GM19468 (cell line): ENCODE results near the gene LRRC49.
"Not testable (repeated sequence)": the region's sequence is repeated elsewhere in the genome, so short reads cannot be mapped to it uniquely, and the experiment has no call there.

Experiments
- ATAC-seq: cut with Tn5 transposase; IDR thresholded peaks from one replicate; pipeline ENCODE4 v1.9.1; 2021; ENCODE audit warnings: mild to moderate bottlenecking, moderate library complexity, moderate number of reproducible peaks; ENCODE audit not compliant: unreplicated experiment; ENCODE audit errors: extremely low read depth

LRRC49 gene, protein sequence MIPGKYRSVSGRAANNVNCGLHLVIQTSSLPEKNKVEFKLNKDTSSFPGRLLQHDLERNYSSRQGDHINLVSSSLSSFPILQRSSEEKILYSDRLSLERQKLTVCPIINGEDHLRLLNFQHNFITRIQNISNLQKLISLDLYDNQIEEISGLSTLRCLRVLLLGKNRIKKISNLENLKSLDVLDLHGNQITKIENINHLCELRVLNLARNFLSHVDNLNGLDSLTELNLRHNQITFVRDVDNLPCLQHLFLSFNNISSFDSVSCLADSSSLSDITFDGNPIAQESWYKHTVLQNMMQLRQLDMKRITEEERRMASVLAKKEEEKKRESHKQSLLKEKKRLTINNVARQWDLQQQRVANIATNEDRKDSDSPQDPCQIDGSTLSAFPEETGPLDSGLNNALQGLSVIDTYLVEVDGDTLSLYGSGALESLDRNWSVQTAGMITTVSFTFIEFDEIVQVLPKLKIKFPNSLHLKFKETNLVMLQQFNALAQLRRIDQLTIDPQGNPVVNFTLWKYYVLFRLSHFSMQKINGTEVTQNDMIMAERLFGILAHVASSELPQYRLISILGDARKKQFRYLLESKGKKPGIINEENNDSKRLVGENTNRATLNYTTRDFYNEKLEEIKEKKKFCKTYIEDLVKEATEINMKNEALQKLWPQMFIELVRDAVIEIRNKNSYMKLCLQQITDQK

DNA sequence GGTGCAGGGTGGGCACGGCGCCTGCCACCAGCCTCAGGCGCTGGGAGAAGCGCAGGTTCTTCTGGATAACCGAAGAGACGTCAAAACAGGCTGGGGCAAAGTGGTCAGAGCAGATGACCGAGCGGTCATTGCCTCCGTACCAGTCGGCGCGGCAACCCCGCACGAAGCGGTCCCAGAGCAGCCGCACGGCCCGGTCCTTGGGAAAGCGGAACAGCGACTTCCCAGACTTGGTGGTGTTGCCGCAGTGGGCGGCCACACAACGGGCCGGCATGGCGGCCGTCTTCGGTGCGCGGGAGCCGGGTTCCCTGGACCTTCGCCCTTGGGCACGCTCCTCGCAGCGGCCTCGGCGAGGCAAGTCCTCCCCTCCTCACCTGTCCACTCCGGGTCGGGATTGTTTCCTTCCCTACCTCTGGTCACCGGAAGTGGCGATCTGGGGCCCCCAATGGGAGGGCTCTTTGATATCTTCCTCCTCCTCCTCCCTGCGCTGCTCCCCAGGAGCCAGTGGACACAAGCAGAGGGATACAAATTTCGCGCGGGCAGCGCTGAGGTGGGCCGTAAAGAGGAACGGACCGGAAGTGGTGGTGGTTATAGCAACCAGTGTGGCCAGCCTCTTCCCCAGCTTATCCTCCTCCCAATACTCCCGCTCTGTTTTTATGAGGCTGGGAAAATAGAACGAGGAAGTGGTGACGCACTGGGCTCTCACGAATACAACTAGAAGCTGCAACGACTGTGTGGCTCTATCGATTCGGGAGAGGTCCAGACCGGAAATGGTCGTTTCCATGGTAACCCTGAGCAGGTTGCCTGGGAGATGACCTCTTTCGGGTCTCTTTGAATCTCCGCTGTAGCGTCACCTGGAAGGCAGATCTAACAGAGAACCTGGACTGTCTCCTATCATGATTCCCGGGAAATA is at the start of gene LRRC49, which contains the start of gene THAP10:
Gene LRRC49, plus strand, starts transcription at position 825 of the 910 bp plus-strand sequence. Its CDS starts 69 bp downstream, at position 894.
Gene THAP10, minus strand, starts transcription at position 432 of the 910 bp plus-strand sequence. Its CDS starts 161 bp downstream, at position 271.
- ATAC-seq, result peak; percentile 74

- no peak for ATAC-seq
Measured at GRCh38 chr15:70845602-70846360, 46.8 kb upstream of the LRRC49 start.

GRCh38 chr15:70851889-70852288 is 40.7 kb upstream of the LRRC49 start:
- no peak for ATAC-seq

GRCh38 chr15:70852501-70853317 is 39.9 kb upstream of the LRRC49 start:
- no peak for ATAC-seq

GRCh38 chr15:70853318-70853972 is 39.2 kb upstream of the LRRC49 start:
- no peak for ATAC-seq

DNA sequence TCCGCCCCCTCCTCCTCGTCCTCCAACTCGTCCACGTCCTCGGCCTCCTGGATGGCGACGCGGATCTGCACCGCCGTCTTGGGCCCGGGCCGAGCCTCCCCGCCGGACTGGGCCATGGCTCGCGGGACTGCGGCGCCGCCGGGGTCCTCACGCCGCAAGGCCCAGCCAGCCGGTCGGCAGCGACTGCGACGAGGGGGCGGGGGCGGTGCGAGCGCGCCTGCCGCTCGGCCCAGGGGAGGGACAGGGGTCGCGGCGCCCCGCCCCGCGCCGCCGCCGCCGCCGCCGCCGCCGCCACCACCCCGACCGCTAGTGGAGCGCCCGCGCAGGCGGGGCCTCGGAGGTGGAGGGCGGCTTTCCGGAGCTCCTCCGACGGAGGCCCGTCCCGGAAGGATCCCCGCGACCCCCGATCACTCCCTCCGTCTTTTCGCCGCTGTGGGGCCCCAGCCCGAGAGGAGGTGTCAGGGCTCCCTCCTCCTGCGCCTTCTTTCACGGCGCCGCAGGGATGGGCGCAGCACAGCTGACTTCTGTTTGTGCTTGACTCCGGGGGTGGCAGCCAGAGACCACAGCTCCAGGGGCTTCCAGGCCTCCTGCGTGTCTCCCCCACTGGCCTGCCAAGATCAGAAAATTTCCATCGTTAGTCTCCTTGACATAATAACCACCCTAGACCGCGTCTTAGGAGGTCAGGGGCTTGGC is 38.5 kb upstream of the LRRC49 start, which contains the start of gene LARP6:
Gene LARP6, minus strand, starts transcription at position 185 of the 693 bp plus-strand sequence. Its CDS starts 69 bp downstream, at position 116.
- no peak for ATAC-seq

DNA sequence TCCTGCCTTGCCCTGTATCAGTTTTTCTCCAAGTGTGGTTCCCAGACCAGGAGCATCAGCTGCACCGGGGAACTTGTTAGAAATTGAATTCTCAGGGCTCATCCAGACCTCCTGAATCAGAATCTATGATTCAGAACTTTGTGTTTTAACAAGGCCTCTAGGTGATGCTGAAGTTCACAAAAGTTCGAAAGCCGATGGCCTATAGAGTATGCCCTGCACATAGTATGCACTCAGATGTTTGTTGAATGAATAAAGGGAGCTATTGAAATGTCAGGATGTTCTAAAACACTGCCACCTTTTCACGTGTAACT is 38.0 kb upstream of the LRRC49 start:
- no peak for ATAC-seq

DNA sequence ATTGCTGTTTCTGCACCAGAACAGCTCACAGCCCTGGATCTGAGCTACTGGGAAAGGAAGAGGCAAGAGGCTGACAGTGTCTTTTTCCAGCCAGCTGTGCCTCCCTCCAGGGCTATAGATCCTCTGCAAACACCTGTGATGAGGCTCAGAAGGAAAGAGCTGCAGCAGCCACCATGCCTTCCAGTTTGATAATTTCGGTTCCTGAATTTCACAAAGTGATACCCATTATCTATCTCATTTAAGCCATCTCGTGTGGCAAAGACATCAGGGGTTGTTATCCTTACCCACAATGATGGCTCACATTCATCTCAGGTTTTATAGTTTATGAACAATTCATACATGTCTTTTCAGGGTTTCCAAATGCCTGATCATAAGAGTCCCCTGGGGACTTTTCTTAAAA is 36.9 kb upstream of the LRRC49 start:
- ATAC-seq, result no peak

DNA sequence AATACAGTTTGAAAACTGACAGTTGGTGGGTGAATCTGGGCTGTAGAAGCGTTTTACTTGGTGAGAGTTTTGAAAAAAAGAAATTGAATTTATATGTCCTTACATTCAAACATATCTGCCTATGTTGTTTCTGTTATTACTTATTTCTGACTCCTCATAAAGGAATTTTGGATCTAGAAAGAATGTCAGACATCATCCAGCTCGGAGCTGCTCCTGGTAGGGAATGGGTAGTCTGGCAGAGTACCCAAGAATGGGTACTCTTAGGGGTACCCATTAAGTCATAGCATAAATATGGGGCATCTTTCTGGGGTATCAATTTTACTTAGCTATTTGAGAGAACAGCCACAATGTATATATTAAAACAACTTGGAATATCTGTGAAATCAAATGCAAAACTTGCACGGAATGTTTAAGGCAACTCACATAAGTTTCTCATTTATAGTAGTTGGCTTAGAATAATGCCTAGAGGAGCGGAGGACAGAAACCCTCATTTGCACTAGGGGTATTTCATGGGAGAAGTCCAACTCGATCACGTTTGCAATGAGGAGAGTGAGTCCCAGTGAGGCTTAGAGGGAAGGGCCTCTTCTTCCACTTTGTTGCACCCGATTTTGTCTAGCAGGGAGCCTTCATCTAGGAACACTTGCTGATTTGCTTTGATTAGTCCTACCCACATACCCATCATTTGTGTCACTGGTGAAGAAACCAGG is 36.3 kb upstream of the LRRC49 start:
- no peak for ATAC-seq

GRCh38 chr15:70856884-70857561 is 35.6 kb upstream of the LRRC49 start:
- no peak for ATAC-seq

DNA sequence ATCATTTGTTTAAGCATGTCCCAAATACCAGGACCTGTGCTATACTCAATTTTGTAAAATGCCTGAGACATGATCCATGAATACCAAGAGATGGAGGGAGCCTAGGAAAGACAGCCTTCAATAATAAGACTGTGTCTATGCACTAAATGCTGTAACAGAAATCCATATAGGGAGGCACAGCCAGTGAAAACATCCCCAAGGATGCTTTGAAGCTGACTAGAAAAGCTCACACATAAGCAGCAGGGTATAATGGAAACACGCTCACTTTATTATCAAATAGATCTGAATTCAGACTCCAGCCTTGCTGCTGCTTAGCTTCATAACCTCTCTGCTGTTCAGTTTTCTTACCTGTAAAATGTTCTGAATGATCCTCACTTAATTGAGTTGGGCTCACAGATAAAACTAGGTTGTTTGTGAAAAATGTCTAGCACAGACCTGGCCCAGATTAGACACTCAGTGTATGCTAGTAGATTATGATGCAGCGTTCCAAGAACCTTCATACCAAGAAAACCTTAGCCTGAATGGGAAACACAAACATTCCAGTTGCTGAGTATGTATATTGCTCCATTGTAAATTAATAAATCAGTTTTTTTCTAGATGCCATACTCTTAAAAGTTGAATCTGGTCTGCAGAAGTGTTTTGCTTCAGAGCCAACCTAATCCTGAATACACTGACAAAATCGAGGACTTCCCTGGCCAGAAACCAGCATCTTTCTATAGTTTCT is 34.9 kb upstream of the LRRC49 start:
- no peak for ATAC-seq

DNA sequence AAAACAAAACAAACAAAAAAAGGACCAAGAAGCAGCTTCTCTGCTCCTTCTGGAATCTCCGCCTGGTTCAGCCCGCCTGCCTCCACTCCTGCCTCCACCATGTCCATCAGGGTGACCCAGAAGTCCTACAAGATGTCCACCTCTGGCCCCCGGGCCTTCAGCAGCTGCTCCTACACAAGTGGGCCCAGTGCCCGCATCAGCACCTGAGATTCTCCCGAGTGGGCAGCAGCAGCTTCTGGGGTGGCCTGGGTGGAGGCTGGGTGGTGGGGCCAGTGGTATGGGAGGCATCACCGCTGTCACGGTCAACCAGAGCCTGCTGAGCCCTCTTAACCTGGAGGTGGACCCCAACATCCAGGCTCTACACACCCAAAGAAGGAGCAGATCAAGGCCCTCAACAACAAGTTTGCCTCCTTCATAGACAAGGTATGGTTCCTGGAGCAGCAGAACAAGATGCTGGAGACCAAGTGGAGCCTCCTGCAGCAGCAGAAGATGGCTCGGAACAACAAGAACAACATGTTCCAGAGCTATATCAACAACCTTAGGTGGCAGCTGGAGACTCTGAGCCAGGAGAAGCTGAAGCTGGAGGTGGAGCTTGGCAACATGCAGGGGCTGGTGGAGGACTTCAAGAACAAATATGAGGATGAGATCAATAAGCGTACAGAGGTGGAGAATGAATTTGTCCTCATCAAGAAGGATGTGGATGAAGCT is 33.9 kb upstream of the LRRC49 start:
- not testable (repeated sequence) for ATAC-seq

GRCh38 chr15:70859322-70859908 is 33.2 kb upstream of the LRRC49 start:
- no peak for ATAC-seq

DNA sequence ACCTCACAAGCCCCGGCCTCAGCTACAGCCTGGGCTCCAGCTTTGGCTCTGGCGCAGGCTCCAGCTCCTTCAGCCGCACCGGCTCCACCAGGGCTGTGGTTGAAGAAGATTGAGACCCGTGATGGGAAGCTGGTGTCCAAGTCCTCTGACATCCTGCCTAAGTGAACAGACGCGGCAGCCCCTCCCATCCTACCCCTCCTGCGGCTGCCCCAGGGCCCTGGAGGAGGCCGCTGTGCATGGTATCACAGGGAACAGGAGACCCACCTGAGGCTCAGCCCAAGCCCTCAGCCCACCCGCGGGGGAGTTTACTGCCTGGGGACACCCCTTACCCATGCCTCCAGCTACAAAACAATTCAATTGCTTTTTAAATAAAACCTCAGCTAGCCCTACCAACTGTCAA is 32.6 kb upstream of the LRRC49 start:
- ATAC-seq, result no peak
